ENCODE results near the gene PRKCA.

PRKCA gene

DNA sequence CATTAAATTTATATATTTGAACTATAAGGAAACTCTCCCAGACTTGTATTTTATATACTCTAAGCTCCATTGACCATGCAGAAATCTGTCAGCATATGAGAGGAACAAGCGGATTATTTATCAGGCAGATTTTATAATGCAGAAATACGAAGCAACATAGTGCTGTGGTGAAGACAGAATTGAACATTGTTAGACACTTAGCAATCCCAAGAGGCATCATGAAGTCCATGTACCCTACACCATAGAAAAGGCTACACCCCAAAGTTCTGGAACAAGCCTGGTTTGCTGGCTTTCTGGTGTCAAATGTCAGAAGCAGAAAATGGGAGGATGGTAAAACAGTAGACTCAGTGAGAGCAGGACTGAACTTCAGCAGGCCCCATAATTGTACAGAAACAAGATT, 241.1 kb downstream of the PRKCA start:
- H3K4me1 ChIP-seq (ENCODE audit: control insufficient read depth, insufficient read depth, low read length): peaks cover 45% of the 10 kb centered on the region

DNA sequence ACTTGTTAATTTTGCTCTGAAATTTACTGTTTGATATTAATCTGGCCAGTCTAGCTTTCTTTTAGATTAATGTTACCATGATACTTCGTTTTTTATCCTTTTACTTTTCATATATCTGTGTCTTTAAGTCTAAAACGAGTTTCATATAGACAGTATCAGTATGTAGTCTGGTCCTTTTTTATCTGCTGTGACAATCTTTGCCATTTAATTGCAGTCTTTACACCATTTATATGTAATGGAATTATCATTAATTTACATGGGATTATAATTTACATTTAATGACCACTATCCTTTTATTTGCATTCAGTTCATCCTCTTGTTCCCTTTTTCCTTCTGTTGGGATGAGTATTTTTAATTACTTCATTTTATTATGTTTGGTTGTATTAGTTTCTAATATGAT, 243.5 kb downstream of the PRKCA start:
- Histone ChIP-seq H3K4me3 (ENCODE audit: low read length) (no peak overlapping the region), H3K4me1 (ENCODE audit: control insufficient read depth, insufficient read depth, low read length) (peaks cover 33% of the 10 kb centered on the region), H3K9ac (ENCODE audit: low read length) (no peak overlapping the region), H3K27ac (ENCODE audit: low read depth, low read length) (no peak overlapping the region), H3K27me3 (ENCODE audit: control insufficient read depth, insufficient read depth, low read length) (no peaks in the 10 kb centered on the region), H3K36me3 (ENCODE audit: control insufficient read depth, insufficient read depth, low read length) (no peaks in the 10 kb centered on the region)

More for the DNA sequence above, 241.1 kb downstream of the PRKCA start:
- Histone ChIP-seq H3K9ac (ENCODE audit: low read length) (no peak overlapping the region), H3K4me3 (ENCODE audit: low read length) (no peak overlapping the region), H3K36me3 (ENCODE audit: control insufficient read depth, insufficient read depth, low read length) (no peaks in the 10 kb centered on the region), H3K27me3 (ENCODE audit: control insufficient read depth, insufficient read depth, low read length) (no peaks in the 10 kb centered on the region), H3K27ac (ENCODE audit: low read depth, low read length) (no peak overlapping the region)

DNA sequence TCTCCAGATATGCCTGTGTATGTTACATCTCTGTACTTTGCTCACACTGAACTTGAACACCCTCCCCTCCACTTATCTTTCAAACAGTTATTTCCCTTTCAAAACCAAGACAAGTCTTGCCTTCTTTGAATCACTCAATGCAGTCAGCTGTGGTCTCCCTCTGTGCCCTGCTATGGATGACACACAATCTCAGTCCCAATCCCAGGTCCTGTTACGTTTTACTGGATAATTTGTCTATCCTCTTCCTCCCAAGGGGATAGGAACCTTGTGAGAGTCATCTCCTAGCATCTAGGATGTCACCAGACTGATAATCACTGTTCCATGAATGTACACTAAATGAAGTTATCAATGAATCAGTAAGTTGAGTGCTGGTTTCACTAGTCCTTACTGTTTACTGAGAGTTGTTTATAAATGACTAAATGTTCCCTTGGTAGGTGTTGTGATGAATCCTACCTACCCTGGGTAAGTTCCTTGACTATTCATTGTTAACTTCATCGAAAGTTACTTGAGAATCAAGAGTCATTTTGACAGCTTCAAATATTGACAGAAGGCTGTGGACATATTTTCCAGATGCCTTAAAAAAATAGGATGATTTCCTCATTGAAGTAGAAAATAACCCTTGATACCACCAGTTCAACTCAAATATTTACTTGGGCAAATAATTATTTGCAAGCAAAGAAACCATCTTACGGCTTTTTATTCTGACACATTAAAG, 244.9 kb downstream of the PRKCA start:
- Histone ChIP-seq H3K27me3 (ENCODE audit: control insufficient read depth, insufficient read depth, low read length) (no peaks in the 10 kb centered on the region), H3K4me1 (ENCODE audit: control insufficient read depth, insufficient read depth, low read length) (peaks cover 20% of the 10 kb centered on the region), H3K36me3 (ENCODE audit: control insufficient read depth, insufficient read depth, low read length) (no peaks in the 10 kb centered on the region), H3K4me3 (ENCODE audit: low read length) (no peak overlapping the region), H3K27ac (ENCODE audit: low read depth, low read length) (no peak overlapping the region), H3K9ac (ENCODE audit: low read length) (no peak overlapping the region)

DNA sequence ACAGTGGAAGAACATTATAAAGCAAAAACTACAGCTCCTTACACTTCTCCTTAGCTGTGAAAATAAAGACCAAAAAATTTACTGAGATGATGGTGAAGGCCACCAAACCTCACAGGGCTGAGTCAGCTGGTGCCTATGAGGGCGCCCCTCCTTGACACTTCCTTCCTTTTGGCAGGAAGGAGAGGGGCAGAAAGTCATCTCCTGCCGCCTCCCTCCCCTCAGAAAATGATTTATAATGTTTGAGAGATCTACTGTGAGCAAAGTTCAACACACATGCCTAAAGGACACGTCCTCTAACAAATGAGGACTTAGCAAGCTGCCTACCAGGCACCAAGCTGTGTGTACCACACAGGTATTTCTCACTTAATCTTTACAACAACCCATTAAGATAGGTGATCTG, 245.7 kb downstream of the PRKCA start:
- Histone ChIP-seq H3K27me3 (ENCODE audit: control insufficient read depth, insufficient read depth, low read length) (no peaks in the 10 kb centered on the region), H3K36me3 (ENCODE audit: control insufficient read depth, insufficient read depth, low read length) (no peaks in the 10 kb centered on the region), H3K27ac (ENCODE audit: low read depth, low read length) (no peak overlapping the region), H3K4me1 (ENCODE audit: control insufficient read depth, insufficient read depth, low read length) (peaks cover 13% of the 10 kb centered on the region), H3K9ac (ENCODE audit: low read length) (no peak overlapping the region), H3K4me3 (ENCODE audit: low read length) (no peak overlapping the region)

DNA sequence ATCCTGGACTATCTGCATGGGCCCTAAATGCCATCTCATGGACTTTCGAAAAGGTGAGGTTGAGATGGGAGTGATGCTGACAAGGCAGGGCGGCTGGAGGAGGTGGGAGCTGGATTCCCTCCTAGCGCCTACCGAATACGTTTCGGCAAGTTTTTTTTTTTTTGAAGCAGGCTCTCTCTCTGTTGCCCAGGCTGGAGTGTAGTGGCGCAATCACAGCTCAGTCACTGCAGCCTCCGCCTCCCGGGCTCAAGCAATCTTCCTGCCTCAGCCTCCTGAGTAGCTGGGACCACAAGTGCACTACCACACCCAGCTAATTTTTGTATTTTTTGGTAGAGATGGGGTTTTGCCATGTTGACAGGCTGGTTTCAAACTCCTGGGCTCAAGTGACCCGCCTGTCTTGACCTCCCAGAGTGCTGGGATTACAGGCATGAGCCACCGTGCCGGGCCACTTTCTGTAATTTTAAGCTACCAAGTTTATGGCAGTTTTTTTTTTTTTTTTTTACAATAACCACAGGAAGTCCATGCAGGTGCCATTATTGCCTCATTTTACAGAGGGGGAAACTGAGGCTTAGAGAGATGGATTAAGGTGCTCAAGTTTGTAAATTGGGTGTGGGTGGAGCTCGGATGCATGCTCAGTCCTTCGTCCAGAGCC, 246.4 kb downstream of the PRKCA start:
- H3K9ac ChIP-seq (ENCODE audit: low read length): no peak overlapping the region
- H3K36me3 ChIP-seq (ENCODE audit: control insufficient read depth, insufficient read depth, low read length): no peaks in the 10 kb centered on the region
- H3K27me3 ChIP-seq (ENCODE audit: control insufficient read depth, insufficient read depth, low read length): no peaks in the 10 kb centered on the region
- H3K4me1 ChIP-seq (ENCODE audit: control insufficient read depth, insufficient read depth, low read length): peaks cover 12% of the 10 kb centered on the region
- H3K4me3 ChIP-seq (ENCODE audit: low read length): no peak overlapping the region
- no peak overlapping the region for H3K27ac ChIP-seq (ENCODE audit: low read depth, low read length)

DNA sequence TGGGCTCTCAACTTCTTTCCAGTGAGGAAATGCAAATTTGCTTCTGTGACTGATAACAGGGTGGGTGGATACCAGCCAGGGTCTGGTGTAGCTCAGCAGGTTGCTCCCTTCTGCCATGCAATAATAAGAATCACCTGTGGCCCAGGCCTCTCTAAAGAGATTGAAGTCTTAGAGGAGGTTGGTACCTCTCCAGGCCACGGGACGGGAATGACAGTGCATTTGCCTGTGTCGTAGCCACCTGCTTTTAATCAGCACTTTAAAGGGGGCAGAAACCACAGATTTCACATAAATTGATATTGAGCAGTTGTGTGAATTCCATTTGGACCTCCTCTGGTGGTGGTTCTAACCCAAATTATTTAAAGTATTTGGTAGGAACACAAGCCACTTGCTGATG, 246.9 kb downstream of the PRKCA start:
- H3K36me3 ChIP-seq (ENCODE audit: control insufficient read depth, insufficient read depth, low read length): no peaks in the 10 kb centered on the region
- H3K4me1 ChIP-seq (ENCODE audit: control insufficient read depth, insufficient read depth, low read length): peaks cover 12% of the 10 kb centered on the region
- H3K4me3 ChIP-seq (ENCODE audit: low read length): no peak overlapping the region
- H3K27me3 ChIP-seq (ENCODE audit: control insufficient read depth, insufficient read depth, low read length): no peaks in the 10 kb centered on the region
- no peak overlapping the region for H3K9ac ChIP-seq (ENCODE audit: low read length)
- no peak overlapping the region for H3K27ac ChIP-seq (ENCODE audit: low read depth, low read length)

DNA sequence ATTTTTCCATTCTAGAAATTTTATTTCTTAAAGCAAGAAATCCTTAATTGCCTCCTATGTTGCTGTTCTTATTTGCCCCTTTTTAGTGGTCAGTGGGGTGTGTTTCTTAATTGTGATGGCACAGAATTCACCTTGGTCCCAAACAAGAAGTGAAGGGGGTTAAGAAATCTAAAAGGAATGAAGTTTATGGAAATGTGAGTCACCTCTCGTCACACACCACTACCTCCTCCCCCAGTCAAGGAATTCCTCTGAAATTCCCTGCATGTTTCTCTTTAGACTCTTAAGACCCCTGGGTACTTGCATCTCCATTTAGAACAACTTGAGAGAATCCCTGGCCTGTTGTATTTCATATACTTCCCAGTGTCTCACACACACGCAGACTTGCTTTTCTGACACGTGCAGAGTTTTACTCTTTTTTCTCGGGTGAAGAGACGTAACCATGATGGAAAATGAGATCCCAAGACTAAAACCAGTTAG, 247.4 kb downstream of the PRKCA start:
- no peak overlapping the region for H3K27ac ChIP-seq (ENCODE audit: low read depth, low read length)

DNA sequence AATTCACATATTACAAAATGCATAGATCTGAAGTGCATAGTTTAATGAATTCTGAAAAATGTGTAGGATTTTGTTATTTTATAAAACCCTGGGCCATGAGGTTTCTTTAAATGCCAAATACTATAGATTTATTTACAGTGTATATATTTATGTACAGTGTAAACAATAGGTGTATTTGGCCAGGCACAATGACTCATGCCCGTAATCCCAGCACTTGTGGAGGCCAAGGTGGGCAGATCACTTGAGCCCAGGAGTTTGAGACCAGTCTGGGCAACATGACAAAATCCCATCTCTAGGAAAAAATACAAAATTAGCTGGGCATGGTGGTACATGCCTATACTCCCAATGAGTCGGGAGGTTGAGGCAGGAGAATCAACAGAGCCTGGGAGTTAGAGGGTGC, 249.4 kb downstream of the PRKCA start:
- no peak overlapping the region for H3K4me3 ChIP-seq (ENCODE audit: low read length)
- peaks cover 12% of the 10 kb centered on the region for H3K4me1 ChIP-seq (ENCODE audit: control insufficient read depth, insufficient read depth, low read length)
- H3K36me3 ChIP-seq (ENCODE audit: control insufficient read depth, insufficient read depth, low read length): no peaks in the 10 kb centered on the region
- H3K27ac ChIP-seq (ENCODE audit: low read depth, low read length): no peak overlapping the region
- H3K27me3 ChIP-seq (ENCODE audit: control insufficient read depth, insufficient read depth, low read length): no peaks in the 10 kb centered on the region
- H3K9ac ChIP-seq (ENCODE audit: low read length): no peak overlapping the region

More for the DNA sequence above, 247.4 kb downstream of the PRKCA start:
- Histone ChIP-seq H3K27me3 (ENCODE audit: control insufficient read depth, insufficient read depth, low read length) (no peaks in the 10 kb centered on the region), H3K4me1 (ENCODE audit: control insufficient read depth, insufficient read depth, low read length) (peaks cover 12% of the 10 kb centered on the region), H3K36me3 (ENCODE audit: control insufficient read depth, insufficient read depth, low read length) (no peaks in the 10 kb centered on the region), H3K9ac (ENCODE audit: low read length) (no peak overlapping the region), H3K4me3 (ENCODE audit: low read length) (no peak overlapping the region)

DNA sequence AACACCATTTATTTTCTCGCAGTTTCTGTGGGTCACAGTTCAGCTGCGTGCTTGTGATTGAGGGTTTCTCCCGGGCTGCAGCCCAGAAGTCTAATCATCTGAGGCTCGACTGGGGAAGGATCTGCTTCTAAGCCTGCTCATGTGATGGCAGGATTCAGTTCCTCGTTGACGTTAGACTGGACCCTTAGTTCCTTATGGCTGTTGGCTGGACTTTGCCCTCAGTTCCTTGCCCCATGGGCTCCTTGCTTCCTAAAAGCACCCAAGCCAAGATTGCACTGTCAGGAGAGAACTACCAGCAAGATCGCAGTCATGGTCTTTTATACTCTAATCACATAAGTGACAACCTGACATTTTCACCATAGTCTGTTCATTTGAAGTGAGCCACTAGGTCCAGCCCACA, 250.0 kb downstream of the PRKCA start:
- Histone ChIP-seq H3K36me3 (ENCODE audit: control insufficient read depth, insufficient read depth, low read length) (no peaks in the 10 kb centered on the region), H3K9ac (ENCODE audit: low read length) (no peak overlapping the region), H3K4me3 (ENCODE audit: low read length) (no peak overlapping the region)

DNA sequence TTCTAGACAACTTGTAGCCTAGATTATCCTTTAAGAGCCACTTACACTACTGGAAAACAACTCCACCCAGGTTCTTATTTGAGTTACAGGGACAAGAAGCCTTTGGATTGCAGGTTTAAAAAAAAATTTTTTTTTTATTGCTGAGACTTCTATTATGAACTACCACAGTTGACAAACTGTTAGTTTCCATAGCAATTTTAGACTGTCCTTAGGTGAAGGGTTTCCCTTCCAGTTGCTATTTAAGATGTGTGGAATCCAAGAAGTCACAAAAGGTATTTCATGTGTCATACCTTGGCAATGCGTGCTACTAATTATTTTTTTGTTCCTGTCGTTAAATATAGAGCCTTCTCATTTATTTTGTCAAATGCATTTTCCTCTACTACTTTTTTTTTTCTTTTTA, 253.2 kb downstream of the PRKCA start:
- no peak overlapping the region for H3K27ac ChIP-seq (ENCODE audit: low read depth, low read length)
- H3K36me3 ChIP-seq (ENCODE audit: control insufficient read depth, insufficient read depth, low read length): no peaks in the 10 kb centered on the region
- no peaks in the 10 kb centered on the region for H3K4me1 ChIP-seq (ENCODE audit: control insufficient read depth, insufficient read depth, low read length)
- no peak overlapping the region for H3K9ac ChIP-seq (ENCODE audit: low read length)
- H3K4me3 ChIP-seq (ENCODE audit: low read length): no peak overlapping the region
- no peaks in the 10 kb centered on the region for H3K27me3 ChIP-seq (ENCODE audit: control insufficient read depth, insufficient read depth, low read length)

More for the DNA sequence above, 250.0 kb downstream of the PRKCA start:
- no peak overlapping the region for H3K27ac ChIP-seq (ENCODE audit: low read depth, low read length)
- no peaks in the 10 kb centered on the region for H3K27me3 ChIP-seq (ENCODE audit: control insufficient read depth, insufficient read depth, low read length)
- peaks cover 12% of the 10 kb centered on the region for H3K4me1 ChIP-seq (ENCODE audit: control insufficient read depth, insufficient read depth, low read length)

DNA sequence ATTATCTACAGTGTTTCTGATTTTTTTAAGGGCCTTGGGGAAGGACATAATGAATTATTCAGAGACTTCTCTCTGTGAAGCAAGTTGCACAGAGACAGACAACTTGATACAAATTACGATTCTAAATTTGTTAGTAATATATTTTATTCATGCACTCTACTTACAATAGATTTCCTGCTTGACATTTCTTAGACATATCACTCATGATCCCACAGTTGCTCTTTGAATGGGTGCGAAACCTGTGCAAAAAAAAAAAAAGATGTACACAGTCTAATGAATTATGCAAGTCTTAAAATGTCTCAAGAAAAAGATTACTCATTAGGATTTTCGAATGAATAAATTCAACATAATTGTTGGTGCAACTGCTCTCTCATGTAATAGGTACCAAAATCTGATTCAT, 254.8 kb downstream of the PRKCA start:
- H3K4me1 ChIP-seq (ENCODE audit: control insufficient read depth, insufficient read depth, low read length): no peaks in the 10 kb centered on the region
- no peak overlapping the region for H3K9ac ChIP-seq (ENCODE audit: low read length)
- no peak overlapping the region for H3K27ac ChIP-seq (ENCODE audit: low read depth, low read length)
- no peak overlapping the region for H3K4me3 ChIP-seq (ENCODE audit: low read length)
- no peaks in the 10 kb centered on the region for H3K36me3 ChIP-seq (ENCODE audit: control insufficient read depth, insufficient read depth, low read length)
- H3K27me3 ChIP-seq (ENCODE audit: control insufficient read depth, insufficient read depth, low read length): no peaks in the 10 kb centered on the region

DNA sequence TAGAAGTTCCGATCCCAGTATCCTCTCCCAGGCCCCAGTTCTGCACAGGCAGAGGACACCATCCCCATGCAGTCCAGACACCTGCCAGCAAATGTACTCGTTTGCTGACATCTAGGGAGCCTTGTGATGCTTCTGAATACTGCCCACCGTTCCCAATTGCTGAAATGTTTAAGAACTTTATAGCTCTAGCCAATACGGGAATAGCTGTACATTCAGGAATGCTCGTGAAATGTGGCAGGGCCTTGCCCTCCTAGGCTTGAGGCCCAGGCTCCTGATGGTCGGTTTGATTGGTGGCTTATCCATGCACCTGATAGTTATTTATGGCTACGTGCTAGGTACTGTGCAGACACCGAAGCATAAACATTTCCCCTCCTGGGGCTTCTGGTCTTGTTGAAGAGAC, 255.5 kb downstream of the PRKCA start:
- H3K27me3 ChIP-seq (ENCODE audit: control insufficient read depth, insufficient read depth, low read length): no peaks in the 10 kb centered on the region
- H3K9ac ChIP-seq (ENCODE audit: low read length): no peak overlapping the region
- H3K4me3 ChIP-seq (ENCODE audit: low read length): no peak overlapping the region
- no peak overlapping the region for H3K27ac ChIP-seq (ENCODE audit: low read depth, low read length)
- no peaks in the 10 kb centered on the region for H3K36me3 ChIP-seq (ENCODE audit: control insufficient read depth, insufficient read depth, low read length)
- no peaks in the 10 kb centered on the region for H3K4me1 ChIP-seq (ENCODE audit: control insufficient read depth, insufficient read depth, low read length)

DNA sequence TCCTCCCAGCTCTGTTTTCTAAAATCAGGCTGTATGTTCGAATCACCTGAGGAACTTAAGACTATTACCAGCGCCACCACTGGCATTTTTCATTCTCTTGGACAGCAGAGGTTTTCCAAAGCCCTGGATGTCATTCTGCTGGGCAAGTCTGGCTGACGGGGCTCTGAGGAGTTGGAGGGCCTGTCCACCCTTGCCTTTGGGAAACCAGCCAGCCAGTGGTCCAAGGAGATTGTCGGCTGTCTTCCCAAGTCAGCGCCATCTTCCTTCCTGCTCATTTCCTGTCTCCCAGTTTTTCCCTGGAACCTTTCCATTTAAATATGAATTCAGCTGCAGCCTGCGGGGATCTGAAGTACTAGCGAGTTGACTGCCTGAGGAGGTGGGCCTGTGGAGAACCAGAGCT, 258.3 kb downstream of the PRKCA start:
- H3K27ac ChIP-seq (ENCODE audit: low read depth, low read length): no peak overlapping the region
- H3K4me1 ChIP-seq (ENCODE audit: control insufficient read depth, insufficient read depth, low read length): no peaks in the 10 kb centered on the region
- H3K36me3 ChIP-seq (ENCODE audit: control insufficient read depth, insufficient read depth, low read length): no peaks in the 10 kb centered on the region
- H3K4me3 ChIP-seq (ENCODE audit: low read length): no peak overlapping the region
- no peak overlapping the region for H3K9ac ChIP-seq (ENCODE audit: low read length)
- H3K27me3 ChIP-seq (ENCODE audit: control insufficient read depth, insufficient read depth, low read length): no peaks in the 10 kb centered on the region

Measured in rectal smooth muscle tissue (tissue), 1 donor.